IPS-11a (cell line): ENCODE results near the gene PTPRT.

Experiments
- H3K4me3 ChIP-seq: one replicate; pipeline ENCODE4 v1.5.1; 2013; ENCODE audit warnings: low read depth, low read length, control low read depth

Gene PTPRT

DNA sequence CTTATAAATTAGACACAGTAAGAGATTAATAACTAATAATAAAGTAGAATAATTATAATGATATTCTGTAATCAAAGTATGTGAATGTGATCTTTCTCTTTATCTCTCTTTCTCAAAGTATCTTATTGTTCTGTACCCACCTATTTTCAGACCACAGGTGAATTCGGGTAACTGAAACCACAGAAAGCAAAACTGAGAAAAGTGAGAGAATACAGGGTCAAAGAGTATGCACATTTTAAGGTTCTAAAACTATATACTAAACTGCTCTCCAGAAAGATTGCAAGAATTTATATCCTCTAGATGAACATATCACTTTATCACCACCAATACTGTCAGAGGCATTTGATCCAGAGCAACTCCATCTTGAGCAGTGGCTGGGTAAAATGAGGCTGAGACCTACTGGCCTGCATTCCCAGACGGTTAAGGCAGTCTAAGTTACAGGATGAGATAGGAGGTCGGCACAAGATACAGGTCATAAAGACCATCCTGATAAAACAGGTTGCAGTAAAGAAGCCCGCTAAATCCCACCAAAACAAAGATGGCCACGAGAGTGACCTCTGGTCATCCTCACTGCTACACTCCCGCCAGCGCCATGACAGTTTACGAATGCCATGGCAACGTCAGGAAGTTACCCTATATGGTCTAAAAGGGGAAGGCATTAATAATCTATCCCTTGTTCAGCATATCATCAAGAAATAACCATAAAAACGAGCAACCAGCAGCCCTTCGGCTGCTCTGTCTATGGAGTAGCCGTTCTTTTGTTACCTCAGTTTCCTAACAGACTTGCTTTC, 211.3 kb downstream of the PTPRT start:
- H3K4me3 ChIP-seq, result no peak overlapping the region

DNA sequence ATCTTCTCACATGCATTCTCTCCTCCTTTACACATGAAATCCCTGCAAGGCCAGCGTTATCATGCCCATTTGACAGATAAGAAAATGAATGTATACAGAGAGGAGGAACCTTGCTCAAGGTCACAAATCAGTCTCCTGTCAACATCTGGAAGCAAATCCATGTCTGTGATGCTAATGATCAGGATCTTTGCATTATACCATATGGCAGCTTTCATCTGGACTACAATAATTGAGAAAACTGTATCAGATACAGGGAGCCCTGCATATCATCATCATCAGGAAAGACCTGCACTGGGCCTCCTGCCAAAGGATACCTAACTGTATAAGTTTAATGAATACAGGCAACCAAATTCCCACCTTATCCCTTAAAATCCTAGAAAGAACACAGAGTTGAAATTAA, 213.7 kb downstream of the PTPRT start:
- no peak overlapping the region for H3K4me3 ChIP-seq

GRCh38 chr20:42974347-42974746, 215.4 kb downstream of the PTPRT start:
- no peak overlapping the region for H3K4me3 ChIP-seq

DNA sequence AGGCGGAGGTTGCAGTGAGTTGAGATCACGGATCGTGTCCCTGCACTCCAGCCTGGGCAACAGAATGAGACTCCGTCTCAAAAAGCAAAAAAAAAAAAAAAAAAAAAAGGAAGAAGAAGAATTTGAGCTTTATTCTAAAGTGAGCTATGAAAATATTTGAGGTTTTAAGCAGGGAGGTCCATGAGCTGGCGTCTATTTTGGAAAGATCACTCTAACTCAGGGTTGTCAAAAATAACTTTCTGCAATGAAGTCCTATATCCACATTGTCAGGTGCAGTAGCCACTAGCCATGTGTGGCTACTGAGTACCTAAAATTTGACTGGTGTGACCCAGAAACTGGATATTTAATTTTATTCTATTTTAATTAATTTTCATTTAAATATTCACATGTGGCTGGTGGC, 217.1 kb downstream of the PTPRT start:
- no peak overlapping the region for H3K4me3 ChIP-seq

DNA sequence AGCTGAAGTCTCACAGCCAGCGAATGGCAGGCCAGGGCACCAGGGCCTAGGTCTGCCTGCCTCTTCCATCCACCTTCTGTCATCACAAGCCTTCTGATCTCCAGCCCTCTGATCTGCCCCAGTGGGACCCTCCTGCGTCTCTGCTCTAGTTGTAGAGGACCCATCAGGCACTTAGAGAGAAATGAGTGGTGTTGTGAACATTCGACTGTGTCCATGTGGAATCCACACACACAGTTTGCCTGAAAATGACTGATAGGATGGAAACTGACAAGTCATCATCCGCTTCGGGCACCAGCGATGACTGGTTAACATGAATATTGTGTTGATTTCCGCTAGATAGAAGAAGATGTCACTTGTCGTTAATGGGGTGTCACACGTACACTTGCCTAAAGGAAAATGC, 221.0 kb downstream of the PTPRT start:
- no peak overlapping the region for H3K4me3 ChIP-seq

GRCh38 chr20:42963796-42964195, 225.9 kb downstream of the PTPRT start:
- no peak overlapping the region for H3K4me3 ChIP-seq

GRCh38 chr20:42961771-42962170, 227.9 kb downstream of the PTPRT start:
- no peak overlapping the region for H3K4me3 ChIP-seq

GRCh38 chr20:42959996-42960395, 229.7 kb downstream of the PTPRT start:
- H3K4me3 ChIP-seq, result no peak overlapping the region

- no peak overlapping the region for H3K4me3 ChIP-seq
Measured at GRCh38 chr20:42958367-42959069, 231.2 kb downstream of the PTPRT start.

DNA sequence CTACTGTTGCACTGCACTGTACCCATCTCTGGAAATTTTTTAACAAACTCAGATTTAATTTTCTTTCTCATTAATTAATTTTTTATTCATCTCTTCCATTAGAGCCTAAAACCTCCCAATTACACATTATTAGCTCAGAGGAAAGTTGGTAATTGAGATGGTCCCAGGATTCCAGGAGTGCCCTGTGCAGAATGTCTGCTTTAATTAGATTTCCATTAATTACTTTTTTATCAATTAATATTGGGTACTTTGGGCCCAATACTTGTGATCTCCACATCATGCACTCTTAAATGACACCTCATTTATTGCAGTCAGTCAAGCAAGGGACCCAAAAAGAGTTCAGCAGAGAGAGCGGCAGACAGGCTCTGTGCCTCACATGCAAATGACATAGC, 232.0 kb downstream of the PTPRT start:
- no peak overlapping the region for H3K4me3 ChIP-seq

DNA sequence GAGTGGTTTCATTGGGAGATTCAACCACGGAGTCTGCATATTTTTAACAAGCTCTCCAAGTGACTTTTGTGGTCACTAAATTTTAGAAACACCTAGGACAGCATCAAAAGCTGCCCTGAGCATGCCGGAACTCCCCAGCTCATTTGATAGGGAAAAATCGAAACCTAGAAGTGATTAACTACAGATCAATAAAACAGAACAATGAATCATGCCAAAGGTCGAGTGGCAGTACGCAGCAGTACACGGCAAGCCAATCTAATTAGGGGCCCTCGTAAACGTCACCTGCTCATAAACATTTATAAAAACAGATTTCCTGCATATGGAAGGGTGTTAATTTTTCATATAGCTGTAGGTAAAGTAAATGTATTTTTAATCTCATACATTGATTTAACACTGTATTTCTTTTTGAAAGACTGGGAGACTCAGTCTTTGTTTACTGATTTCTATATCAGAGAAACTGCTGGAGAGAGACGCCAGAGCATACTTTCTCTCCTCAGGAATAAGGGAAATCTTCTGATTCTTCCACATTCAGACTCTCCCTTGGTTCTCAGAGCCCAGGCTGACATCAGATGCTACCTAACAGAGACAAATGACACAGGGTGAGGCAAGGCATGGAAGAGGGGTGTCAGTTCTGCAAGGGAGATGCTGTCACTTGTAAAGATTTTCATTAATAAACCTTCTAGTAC, 232.5 kb downstream of the PTPRT start:
- H3K4me3 ChIP-seq, result no peak overlapping the region

GRCh38 chr20:42955713-42956112, 234.0 kb downstream of the PTPRT start:
- H3K4me3 ChIP-seq, result no peak overlapping the region

GRCh38 chr20:42954951-42955350, 234.8 kb downstream of the PTPRT start:
- H3K4me3 ChIP-seq, result no peak overlapping the region

GRCh38 chr20:42949950-42950349, 239.8 kb downstream of the PTPRT start:
- H3K4me3 ChIP-seq, result no peak overlapping the region

DNA sequence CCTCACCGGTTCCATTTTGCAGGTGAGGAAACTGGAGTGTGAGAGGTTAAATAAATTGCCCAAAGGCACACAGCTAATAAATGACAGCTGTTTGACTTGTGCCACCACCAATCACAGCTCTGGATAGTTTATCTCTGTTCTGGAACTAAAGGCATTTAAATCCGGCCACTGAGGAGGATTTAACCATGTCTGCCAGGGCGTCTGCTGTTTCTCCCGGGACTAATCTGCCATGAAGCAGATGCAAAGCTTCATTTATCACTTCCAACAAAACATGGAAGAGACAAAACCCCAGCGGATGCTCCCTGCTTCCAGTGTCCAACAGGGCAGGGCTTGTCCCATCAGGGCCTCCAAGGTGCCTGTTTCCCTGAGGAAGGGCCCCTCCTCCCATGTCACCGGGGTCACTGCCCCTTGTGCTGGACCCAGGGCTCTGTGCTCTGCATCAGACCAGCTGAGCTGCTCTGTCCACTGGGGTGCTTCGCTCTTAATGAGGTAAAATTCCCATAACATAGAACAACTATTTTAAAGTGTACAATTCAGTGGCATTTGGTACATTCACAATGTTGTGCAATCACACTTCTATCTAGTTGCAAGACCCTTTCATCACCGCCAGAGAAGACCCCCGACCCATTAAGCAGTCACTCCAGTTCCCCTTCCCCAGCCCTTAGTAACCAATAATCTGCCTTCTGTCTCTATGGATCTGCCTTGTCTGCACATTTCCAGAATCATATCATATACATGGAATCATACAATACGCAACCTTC, 244.3 kb downstream of the PTPRT start:
- no peak overlapping the region for H3K4me3 ChIP-seq

GRCh38 chr20:42941629-42942028, 248.1 kb downstream of the PTPRT start:
- no peak overlapping the region for H3K4me3 ChIP-seq

GRCh38 chr20:42938441-42939205, 251.1 kb downstream of the PTPRT start:
- no peak overlapping the region for H3K4me3 ChIP-seq

GRCh38 chr20:42936482-42936881, 253.2 kb downstream of the PTPRT start:
- no peak overlapping the region for H3K4me3 ChIP-seq

DNA sequence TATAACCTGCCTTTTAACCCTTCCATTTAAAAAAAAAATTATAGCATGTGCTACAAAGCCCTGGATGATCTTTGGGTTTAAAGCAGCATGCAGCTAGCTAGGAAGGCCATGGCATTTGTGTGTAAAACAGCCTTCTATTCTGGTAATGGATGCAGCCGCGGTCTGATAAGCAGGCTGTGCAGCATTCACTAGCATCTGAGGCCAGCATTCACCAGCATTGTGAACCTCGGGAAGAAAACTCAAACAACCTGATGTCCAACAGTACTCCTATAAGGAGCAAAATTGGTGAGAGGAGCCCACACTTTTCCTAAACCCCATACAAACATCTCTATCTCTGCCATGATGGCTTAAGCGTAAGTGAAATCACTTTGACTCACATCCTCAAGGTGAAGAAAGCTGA, 265.5 kb downstream of the PTPRT start:
- no peak overlapping the region for H3K4me3 ChIP-seq

- no peak overlapping the region for H3K4me3 ChIP-seq
Measured at GRCh38 chr20:42923348-42923918, 266.3 kb downstream of the PTPRT start.
